HFF-Myc (cell line): ENCODE results near the gene ZKSCAN5.
"Not testable (repeated sequence)": the region's sequence is repeated elsewhere in the genome, so short reads cannot be mapped to it uniquely, and the experiment has no call there.

Experiments
- DNase-seq: peaks from one replicate; pipeline ENCODE4 v3.0.0-alpha.2; 2011; ENCODE audit warnings: low read depth; ENCODE audit errors: extremely low read depth
- H3K4me3 ChIP-seq: replicated peaks from 2 replicates; pipeline ENCODE4 v1.5.1; 2011; ENCODE audit warnings: low read depth, mild to moderate bottlenecking, control low read depth, low read length
- TF ChIP-seq, protein P1 (sequence below): IDR thresholded peaks from 2 replicates; pipeline ENCODE4 v1.5.1; 2012; ENCODE audit warnings: mild to moderate bottlenecking, low read depth, low read length, control low read depth; ENCODE audit errors: missing control alignments

The ZKSCAN5 gene

DNA sequence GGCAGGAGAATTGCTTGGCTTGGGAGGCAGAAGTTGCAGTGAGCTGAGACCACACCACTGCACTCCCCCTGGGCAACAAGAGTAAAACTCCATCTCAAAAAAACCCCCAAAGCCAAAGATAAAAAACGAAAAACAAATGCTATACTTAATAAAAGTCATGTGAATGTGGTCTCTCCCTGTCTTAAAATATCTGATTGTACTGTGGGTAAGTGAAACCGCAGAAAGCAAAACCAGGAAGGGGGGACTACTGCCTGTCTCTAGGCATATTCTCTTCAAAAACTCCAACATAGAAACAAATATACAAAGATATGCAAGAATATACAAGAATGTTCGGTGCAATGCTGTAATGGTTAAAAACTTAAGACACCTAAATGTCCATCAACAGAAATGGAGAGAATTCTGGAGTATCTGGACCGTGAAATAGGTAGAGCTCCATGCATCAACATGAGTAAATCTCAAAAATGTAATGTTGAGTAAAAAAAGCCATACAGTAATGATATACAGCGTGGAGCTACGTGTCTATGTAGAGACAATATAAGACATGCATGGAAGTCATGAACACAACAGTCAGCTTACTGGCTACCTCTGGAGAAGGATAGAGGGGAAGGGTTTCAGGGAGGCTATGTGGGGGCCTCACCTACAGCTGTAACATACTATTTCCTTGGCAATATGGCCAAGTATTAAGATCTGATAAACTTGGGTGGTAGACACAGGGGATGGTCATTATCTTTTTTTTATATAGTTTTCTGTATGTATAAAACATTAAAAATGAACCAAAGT lies 6.5 kb upstream of the ZKSCAN5 start:
- no peak for DNase-seq
- H3K4me3 ChIP-seq, result peak overlapping the region; percentile 82
- TF ChIP-seq, protein P1, sequence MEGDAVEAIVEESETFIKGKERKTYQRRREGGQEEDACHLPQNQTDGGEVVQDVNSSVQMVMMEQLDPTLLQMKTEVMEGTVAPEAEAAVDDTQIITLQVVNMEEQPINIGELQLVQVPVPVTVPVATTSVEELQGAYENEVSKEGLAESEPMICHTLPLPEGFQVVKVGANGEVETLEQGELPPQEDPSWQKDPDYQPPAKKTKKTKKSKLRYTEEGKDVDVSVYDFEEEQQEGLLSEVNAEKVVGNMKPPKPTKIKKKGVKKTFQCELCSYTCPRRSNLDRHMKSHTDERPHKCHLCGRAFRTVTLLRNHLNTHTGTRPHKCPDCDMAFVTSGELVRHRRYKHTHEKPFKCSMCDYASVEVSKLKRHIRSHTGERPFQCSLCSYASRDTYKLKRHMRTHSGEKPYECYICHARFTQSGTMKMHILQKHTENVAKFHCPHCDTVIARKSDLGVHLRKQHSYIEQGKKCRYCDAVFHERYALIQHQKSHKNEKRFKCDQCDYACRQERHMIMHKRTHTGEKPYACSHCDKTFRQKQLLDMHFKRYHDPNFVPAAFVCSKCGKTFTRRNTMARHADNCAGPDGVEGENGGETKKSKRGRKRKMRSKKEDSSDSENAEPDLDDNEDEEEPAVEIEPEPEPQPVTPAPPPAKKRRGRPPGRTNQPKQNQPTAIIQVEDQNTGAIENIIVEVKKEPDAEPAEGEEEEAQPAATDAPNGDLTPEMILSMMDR, result no peak

DNA sequence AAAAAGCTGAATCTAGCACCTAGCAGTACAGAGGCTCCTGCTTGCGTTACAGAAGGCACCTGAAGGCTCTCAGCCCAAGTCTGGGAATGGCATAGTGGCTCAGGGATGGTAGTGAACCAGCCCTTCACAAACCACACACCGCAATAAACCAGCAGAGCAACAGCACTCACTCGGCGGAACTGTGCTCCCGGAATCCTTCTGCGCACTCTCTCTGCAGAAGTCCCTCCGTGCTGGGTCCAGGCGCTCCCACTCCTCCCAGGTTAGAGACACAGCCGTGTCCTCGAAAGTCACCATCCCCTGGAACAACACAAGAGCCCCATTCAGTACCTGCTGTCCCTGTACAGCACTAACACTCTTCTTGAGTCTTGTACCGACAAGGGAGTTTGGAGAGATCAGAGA lies 5.9 kb upstream of the ZKSCAN5 start:
- H3K4me3 ChIP-seq, result peak overlapping the region; percentile 82
- DNase-seq, result no peak
- TF ChIP-seq, protein P1, result no peak

DNA sequence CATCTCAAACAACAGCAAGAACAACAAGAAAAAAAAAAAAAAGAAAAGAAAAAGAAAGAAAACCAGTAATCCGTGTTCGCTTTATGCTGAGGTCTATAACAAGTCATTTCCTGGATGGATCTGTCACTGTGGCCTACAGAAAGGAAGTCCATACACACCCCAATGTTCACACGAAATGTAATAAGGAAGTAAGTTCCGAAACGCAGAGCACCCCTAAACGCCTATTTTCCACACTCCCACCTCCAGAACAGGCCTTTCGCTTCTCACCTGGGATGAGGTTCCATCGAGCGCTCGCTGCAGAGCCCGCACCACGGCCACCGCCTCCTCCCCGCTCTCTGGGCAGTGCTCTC lies 5.1 kb upstream of the ZKSCAN5 start:
- peak overlapping the region; percentile 82 for H3K4me3 ChIP-seq
- no peak for DNase-seq
- TF ChIP-seq, protein P1, result no peak

DNA sequence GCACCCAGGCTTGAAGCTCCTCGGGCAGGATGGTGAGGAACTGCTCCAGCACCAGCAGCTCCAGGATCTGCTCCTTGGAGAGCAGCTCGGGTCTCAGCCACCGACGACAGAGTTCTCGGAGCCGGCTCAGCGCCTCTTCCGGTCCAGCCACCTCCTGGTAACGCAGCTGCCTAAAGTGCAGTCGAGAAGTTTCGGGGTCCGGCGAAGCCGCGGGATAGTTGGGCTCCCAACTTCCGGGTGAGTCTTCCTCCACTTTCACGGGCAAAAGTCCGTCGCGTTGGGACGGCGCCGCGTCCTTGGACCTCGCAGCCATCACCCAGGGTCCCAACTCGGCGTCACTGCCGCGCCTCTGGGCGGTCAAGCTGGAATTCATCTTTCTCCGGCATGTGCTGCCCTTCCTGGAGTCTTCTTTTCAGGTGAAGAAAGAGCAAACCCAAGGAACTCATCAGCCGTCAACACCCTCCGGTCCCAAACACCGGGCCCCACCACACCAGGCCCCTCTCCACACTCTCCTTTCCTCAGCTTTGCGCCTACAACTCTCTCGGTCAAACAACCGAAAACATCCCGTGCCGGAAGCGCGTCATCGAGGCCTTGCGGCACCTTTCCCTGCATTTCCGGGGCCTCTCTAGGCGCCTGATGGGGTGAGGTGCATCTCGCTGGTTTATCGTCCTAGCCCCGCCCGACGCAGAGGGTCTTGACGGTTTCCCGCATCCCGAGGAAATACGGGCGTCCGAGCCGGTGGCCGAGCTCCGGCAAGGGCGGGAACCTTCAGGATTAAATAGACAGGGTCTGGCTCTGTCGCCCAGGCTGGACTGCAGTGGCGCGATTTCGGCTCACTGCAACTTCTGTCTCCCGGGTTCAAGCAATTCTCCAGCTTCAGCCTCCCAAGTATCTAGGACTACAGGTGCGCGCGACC lies 4.5 kb upstream of the ZKSCAN5 start, which contains the start of gene ZNF394:
Gene ZNF394 (minus strand): TSS at position 561 of the 916 bp plus-strand sequence. CDS start 188 bp downstream, at position 373.
- peak within 1 kb of the TSS; percentile 82 for H3K4me3 ChIP-seq
- TF ChIP-seq, protein P1, result no peak
- peak; percentile 74 for DNase-seq

DNA sequence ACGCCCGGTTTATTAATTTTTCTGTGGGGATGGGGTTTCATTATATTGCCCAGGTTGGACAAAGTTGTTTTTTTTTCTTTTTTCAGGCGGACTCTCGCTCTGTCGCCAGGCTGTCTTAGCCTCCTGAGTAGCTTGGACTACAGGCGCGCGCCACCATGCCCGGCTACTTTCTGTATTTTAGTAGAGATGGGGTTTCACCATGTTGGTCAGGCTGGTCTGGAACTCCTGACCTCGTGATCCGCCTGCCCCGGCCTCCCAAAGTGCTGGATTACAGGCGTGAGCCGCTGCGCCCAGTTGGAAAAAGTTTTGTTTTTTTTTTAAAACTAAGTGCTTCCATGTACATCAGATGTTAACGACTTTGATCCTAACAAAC lies 3.8 kb upstream of the ZKSCAN5 start:
- no peak for DNase-seq
- peak overlapping the region; percentile 82 for H3K4me3 ChIP-seq
- TF ChIP-seq, protein P1, result no peak

DNA sequence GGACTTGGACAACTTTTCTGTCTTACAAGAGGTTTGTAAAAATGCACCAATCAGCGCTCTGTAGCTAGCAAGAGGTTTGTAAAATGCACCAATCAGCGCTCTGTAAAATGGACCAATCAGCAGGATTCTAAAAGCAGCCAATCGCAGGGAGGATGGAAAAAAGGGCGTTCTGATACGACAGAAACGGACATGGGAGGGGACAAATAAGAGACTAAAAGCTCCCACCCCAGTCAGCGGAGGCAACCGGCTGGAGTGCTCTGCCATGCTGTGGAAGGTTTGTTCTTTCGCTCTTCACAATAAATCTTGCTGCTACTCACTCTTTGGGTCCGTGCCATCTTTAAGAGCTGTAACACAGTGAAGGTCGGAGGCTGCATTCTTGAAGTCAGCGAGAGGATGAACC lies 3.2 kb upstream of the ZKSCAN5 start:
- not testable (repeated sequence) for DNase-seq
- peak overlapping the region; percentile 82 for H3K4me3 ChIP-seq

DNA sequence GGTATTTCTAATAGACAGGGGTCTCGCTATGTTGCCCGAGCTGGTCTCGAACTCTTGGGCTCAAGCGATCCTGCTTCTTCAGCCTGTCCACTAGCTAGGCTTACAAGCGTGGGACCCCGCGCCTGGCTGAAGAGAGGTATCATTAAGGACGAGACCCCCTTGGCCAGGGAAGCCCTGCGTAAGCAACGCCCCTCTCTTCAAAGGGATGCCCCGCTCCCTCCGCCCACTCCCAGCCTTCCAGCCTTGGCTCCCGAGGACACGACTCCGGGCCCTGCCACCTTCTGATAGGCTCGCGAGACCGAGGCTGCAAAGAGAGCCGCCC lies 220 bp upstream of the ZKSCAN5 start:
- no peak for DNase-seq
- TF ChIP-seq, protein P1, result no peak

More for the DNA sequence above, 220 bp upstream of the ZKSCAN5 start:
- peak overlapping the region; percentile 82 for H3K4me3 ChIP-seq
